Adrenal gland (tissue), 5 donors: Measurements from ENCODE around the gene GPR31.

Experiments used
- POLR2A ChIP-seq, 2 donors: fragments of 450-650 bp; IDR thresholded peaks; one replicate each; pipeline ENCODE4 v1.6.1; 2017; ENCODE audit warnings: antibody characterized with exemption in 2 of 2, mild to moderate bottlenecking in 2 of 2, moderate library complexity in 1 of 2
- TF ChIP-seq, protein P1 (sequence below), 6 experiments: fragments of 450-650 bp in 4 of 6; fragments of 200-600 bp in 2 of 6; sonication (generic) in 1 of 6; IDR thresholded peaks; 1 replicate in 5 of 6; 2 replicates in 1 of 6; pipeline versions ENCODE4 v1.5.1 to v1.8.0; 2016 to 2021; ENCODE audit warnings: antibody characterized with exemption in 6 of 6, mild to moderate bottlenecking in 2 of 6, moderate library complexity in 1 of 6
- donor health status: DM: no; HTN: no; CAD: no.

DNA sequence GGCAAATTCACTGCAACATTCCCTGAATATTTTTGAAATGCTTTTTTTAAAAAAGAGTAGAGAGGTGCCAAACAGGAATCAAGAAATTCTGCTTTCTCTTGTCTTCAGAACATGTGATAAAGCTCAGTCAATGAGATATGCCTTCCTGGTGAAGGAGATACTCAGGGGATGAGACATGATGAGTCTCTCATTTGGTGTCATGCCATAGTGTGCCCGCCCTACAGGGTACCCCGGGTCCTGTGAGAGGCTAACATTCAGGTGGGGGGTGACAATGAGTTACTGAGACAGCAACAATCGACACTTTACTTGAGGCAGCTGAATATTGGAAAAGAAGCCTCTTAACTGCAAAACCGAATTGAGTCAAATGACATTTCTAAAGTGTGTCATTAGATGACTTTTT is 28.2 kb downstream of the GPR31 start:
- no peak for TF ChIP-seq POLR2A (IDR thresholded peaks at IDR 0.05)
- TF ChIP-seq, protein P1, sequence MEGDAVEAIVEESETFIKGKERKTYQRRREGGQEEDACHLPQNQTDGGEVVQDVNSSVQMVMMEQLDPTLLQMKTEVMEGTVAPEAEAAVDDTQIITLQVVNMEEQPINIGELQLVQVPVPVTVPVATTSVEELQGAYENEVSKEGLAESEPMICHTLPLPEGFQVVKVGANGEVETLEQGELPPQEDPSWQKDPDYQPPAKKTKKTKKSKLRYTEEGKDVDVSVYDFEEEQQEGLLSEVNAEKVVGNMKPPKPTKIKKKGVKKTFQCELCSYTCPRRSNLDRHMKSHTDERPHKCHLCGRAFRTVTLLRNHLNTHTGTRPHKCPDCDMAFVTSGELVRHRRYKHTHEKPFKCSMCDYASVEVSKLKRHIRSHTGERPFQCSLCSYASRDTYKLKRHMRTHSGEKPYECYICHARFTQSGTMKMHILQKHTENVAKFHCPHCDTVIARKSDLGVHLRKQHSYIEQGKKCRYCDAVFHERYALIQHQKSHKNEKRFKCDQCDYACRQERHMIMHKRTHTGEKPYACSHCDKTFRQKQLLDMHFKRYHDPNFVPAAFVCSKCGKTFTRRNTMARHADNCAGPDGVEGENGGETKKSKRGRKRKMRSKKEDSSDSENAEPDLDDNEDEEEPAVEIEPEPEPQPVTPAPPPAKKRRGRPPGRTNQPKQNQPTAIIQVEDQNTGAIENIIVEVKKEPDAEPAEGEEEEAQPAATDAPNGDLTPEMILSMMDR (IDR thresholded peaks at IDR 0.05), result no peak
